A549 (cell line): Measurements from ENCODE around the gene MSRB3. TPM values are rescaled to one million over a fixed set of nuclear protein-coding genes. Genes with fewer than 3 reads are reported as not detected.

ENCODE experiments used
- ATAC-seq, 2 experiments: fragments of 200-7000 bp in 1 of 2; fragments of >200 bp in 1 of 2; cut with Nextera tagmentation in 1 of 2; cut with Tn5 transposase in 1 of 2; 3 replicates each; pipeline versions ENCODE4 v1.8.0 to v1.9.1; 2018 to 2020; ENCODE audit warnings: mild to moderate bottlenecking in 1 of 2, moderate library complexity in 1 of 2
- CTCF ChIA-PET: fragments of 300-600 bp; sonication (Branson Sonifier 250); formaldehyde crosslinking; extraction: SDS; loops from one replicate; lab custom pipeline; 2021; ENCODE audit warnings: antibody characterized with exemption, inconsistent platforms; lab: Yijun Ruan, JAX
- POLR2A ChIA-PET: fragments of 350-600 bp; formaldehyde crosslinking; extraction: SDS; loops from one replicate; lab custom pipeline; 2021; ENCODE audit warnings: antibody characterized with exemption, inconsistent platforms; lab: Yijun Ruan, JAX
- DNase-seq, 2 experiments: peaks; one replicate each; pipeline versions ENCODE4 v3.0.0 to v3.0.0-alpha.2; 2011 to 2016; ENCODE audit warnings: low read depth in 1 of 2, low spot score in 1 of 2
- FAIRE-seq: peaks from 2 replicates; lab custom pipeline; 2011; peaks lifted over from hg19 to GRCh38; lab: Jason Lieb, UNC
- H3K27ac ChIP-seq, 2 experiments: fragments of >200 bp; sonication (Bioruptor Twin); formaldehyde crosslinking; 3 replicates each; pipeline ENCODE4 v1.5.1; 2016 to 2017
- H3K4me1 ChIP-seq: fragments of >200 bp; sonication (Bioruptor Twin); formaldehyde crosslinking; 3 replicates; pipeline ENCODE4 v1.6.1; 2016
- H3K4me2 ChIP-seq: fragments of >200 bp; sonication (Bioruptor Twin); formaldehyde crosslinking; 3 replicates; pipeline ENCODE4 v1.6.1; 2016
- H3K4me3 ChIP-seq: fragments of >200 bp; sonication (Bioruptor Twin); formaldehyde crosslinking; 3 replicates; pipeline ENCODE4 v1.5.1; 2016
- H3K9me3 ChIP-seq: fragments of >200 bp; sonication (Bioruptor Twin); formaldehyde crosslinking; 3 replicates; pipeline ENCODE4 v1.6.1; 2016
- CBX2 ChIP-seq: fragments of 200-600 bp; sonication (generic); IDR thresholded peaks from 2 replicates; pipeline ENCODE4 v1.6.1; 2016; ENCODE audit warnings: low read depth, mild to moderate bottlenecking, borderline replicate concordance
- CBX8 ChIP-seq: fragments of 200-600 bp; sonication (generic); IDR thresholded peaks from 2 replicates; pipeline ENCODE4 v1.6.1; 2016
- EP300 ChIP-seq, 2 experiments: fragments of >200 bp; sonication (Bioruptor Twin); formaldehyde crosslinking; IDR thresholded peaks; 2 replicates in 1 of 2; 3 replicates in 1 of 2; pipeline ENCODE4 v1.6.1; 2016 to 2017
- FOSL2 ChIP-seq, 2 experiments: fragments of 450-650 bp in 1 of 2; fragments of >200 bp in 1 of 2; sonication (Bioruptor Twin) in 1 of 2; formaldehyde crosslinking; IDR thresholded peaks; 2 replicates each; pipeline versions ENCODE4 v1.5.0 to v1.6.1; 2016 to 2020; ENCODE audit warnings: mild to moderate bottlenecking in 1 of 2, moderate library complexity in 1 of 2
- FOXS1 ChIP-seq: fragments of 250-450 bp; sonication (Bioruptor Pico); IDR thresholded peaks from 2 replicates; pipeline ENCODE4 v1.5.0; 2020; ENCODE audit warnings: mild to moderate bottlenecking, moderate library complexity
- GATA3 ChIP-seq: IDR thresholded peaks from 2 replicates; pipeline ENCODE4 v1.6.1; 2012; ENCODE audit warnings: borderline replicate concordance
- HDAC2 ChIP-seq: fragments of 200-600 bp; sonication (generic); IDR thresholded peaks from 2 replicates; pipeline ENCODE4 v1.6.1; 2016
- HEYL ChIP-seq: fragments of 250-450 bp; sonication (Bioruptor Pico); IDR thresholded peaks from 2 replicates; pipeline ENCODE4 v1.8.0; 2021; ENCODE audit warnings: mild to moderate bottlenecking, moderate library complexity
- PHF8 ChIP-seq: fragments of 200-600 bp; sonication (generic); IDR thresholded peaks from 2 replicates; pipeline ENCODE4 v1.6.1; 2016; ENCODE audit warnings: low read depth, mild to moderate bottlenecking, antibody characterized with exemption, moderate library complexity, borderline replicate concordance
- RFX5 ChIP-seq: fragments of 450-650 bp; IDR thresholded peaks from 2 replicates; pipeline ENCODE4 v1.7.1; 2014; ENCODE audit warnings: antibody characterized with exemption, mild to moderate bottlenecking, moderate library complexity
- WGBS: methylation state at CpG from one replicate; pipeline ENCODE4 v1.1.6; 2017; ENCODE audit errors: missing lambda C conversion rate; 5-methylcytosine and 5-hydroxymethylcytosine counted together
- polyA plus RNA-seq, 4 experiments: library from polyadenylated mRNA; depleted of rRNA in 3 of 4; stranded (reverse); fragments of >200 nt; fragmentation: RNase III in 1 of 4; extraction: RNeasy Plus Mini Kit Qiagen cat#74134 plus additional on column Dnase treatment in 1 of 4; gene quantifications; 2 replicates in 3 of 4; 3 replicates in 1 of 4; pipeline ENCODE4 v1.2.3, GENCODE V29; 2011 to 2017
- TF ChIP-seq, protein P1 (sequence below): fragments of 450-650 bp; IDR thresholded peaks from 2 replicates; pipeline ENCODE4 v1.6.1; 2014; ENCODE audit warnings: antibody characterized with exemption
- TF ChIP-seq, protein P2 (sequence below): fragments of 250-450 bp; sonication (Bioruptor Pico); IDR thresholded peaks from 2 replicates; pipeline ENCODE4 v1.5.0; 2021; ENCODE audit warnings: mild to moderate bottlenecking, moderate library complexity, borderline replicate concordance
- TF ChIP-seq, protein P3 (sequence below): IDR thresholded peaks from 2 replicates; pipeline ENCODE4 v1.6.1; 2012; ENCODE audit warnings: low read depth, borderline replicate concordance

The MSRB3 gene
- polyA plus RNA-seq, 2 of the 4 experiments (the other 2 are of a cell fraction), result 25.2 to 46.1 TPM

DNA sequence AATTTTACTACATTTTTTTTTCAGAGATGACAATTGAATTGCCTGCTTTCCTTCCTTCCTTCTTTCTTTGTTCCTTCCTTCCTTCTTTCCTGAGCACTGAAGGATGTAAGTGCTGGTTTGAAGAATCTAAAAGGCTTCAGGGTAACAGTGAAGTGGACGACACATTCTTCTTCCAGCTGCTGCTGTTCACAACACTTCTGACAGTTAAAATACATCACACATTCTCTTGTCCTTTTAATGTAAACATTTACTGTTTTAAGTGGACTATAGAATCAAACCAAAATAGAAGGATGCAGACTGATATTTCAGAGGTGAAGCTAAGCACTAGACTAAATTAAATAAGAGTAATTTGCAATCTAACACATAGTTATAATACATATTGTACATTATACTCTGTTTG lies 151.5 kb downstream of the MSRB3 start:
- Histone ChIP-seq H3K9me3 (no peaks in the 10 kb centered on the region), H3K4me2 (no peak overlapping the region; the same call in 2 of the 3 replicates), H3K4me1 (peaks cover 19% of the 10 kb centered on the region), H3K4me3 (no peak overlapping the region), H3K27ac (peak overlapping the region in 1 of 2 experiments; percentile 12; a peak in 3 of 6 replicates)
- no peak for ATAC-seq
- no peak for FAIRE-seq
- 86% methylated on average over 1 of the region's 1 CpG for WGBS
- no peak for TF ChIP-seq CBX2
- POLR2A ChIA-PET, result no interaction called here
- CTCF ChIA-PET, result no interaction called here
- DNase-seq, result no peak

DNA sequence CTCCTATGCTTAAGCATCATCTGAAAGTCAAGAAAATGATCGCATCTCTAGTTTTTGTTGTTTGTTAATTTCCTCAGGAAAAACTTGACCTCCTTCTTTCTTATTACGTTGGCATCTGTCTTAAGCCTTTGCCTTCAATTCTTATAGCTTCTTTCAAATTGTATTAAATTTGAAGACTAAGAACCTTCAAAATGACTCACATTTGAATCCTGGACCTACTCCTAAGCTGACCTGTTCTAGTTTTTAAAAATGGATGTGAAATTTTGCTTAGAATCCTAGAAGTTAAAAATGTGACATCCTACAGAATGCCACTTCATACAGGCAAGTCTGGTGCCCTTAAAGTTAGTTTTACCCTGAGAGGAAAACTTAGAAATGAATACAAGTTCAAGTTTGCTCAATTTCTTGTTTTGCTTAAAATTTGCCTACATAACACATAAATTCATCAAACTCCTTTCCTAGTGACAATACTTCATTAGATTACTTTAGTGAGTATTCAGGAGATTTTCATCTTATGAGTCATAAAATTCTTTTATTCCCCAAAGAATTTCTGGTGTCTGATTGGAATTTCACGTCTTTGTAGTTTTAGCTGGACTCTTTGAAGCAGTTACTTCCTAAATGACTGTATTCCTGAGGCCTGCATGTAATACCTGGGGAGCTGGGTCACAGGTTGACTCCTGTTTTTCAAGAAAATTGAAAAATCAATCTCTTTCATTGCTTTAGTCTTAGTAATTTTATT lies 152.3 kb downstream of the MSRB3 start:
- no peak overlapping the region for H3K4me3 ChIP-seq
- no peaks in the 10 kb centered on the region for H3K9me3 ChIP-seq
- ChIA-PET POLR2A (no interaction called here), CTCF (interaction anchor here (1.3 kb wide), 1 partner anchor 23 kb away, joined by 3 read pairs; no protein-coding TSS in a partner anchor)
- TF ChIP-seq FOXS1 (CRISPR knock-in tag) (no peak), EP300 (IDR thresholded peaks at IDR 0.05) (0 out of 5 replicates have a peak, but pooled peaks of 1 of the 2 experiments have one; percentile 17), FOSL2 (IDR thresholded peaks at IDR 0.05) (no peak; the same call in 1 of the 2 replicates), FOSL2 (CRISPR knock-in tag; IDR thresholded peaks at IDR 0.05) (peak; percentile 76)
- 65% methylated on average over 3 of the region's 3 CpGs for WGBS
- DNase-seq, result peak; percentile 4 to 22
- peak; percentile 63 for FAIRE-seq
- peak overlapping the region; percentile 62 for H3K4me2 ChIP-seq
- H3K4me1 ChIP-seq, result peaks cover 25% of the 10 kb centered on the region
- peak; percentile 34 to 42; a peak in 3 of 6 replicates for ATAC-seq
- peak overlapping the region; percentile 33 to 72; a peak in 4 of 6 replicates for H3K27ac ChIP-seq

DNA sequence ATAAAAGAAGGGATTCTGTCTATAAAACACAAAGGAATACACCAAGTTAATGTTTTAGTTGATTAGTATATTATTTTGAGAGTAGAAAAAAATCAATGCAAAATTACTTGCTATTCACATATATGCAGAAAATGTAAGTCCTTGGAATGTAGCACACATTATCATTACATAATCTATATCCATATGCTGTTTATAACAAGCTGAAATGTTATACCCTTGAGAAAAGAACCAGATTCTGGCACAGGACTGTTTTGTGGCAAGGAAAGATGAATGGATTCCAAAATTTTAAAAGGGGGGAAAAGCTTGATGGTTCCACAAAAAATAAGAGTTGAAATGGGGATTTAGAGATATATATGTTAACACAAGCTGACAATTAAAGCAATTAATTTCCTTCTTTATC lies 153.6 kb downstream of the MSRB3 start:
- Histone ChIP-seq H3K4me3 (no peak overlapping the region), H3K9me3 (no peaks in the 10 kb centered on the region), H3K4me2 (no peak overlapping the region), H3K27ac (no peak overlapping the region)
- POLR2A ChIA-PET, result no interaction called here
- ATAC-seq, result no peak
- no peak for TF ChIP-seq PHF8
- TF ChIP-seq, protein P1, sequence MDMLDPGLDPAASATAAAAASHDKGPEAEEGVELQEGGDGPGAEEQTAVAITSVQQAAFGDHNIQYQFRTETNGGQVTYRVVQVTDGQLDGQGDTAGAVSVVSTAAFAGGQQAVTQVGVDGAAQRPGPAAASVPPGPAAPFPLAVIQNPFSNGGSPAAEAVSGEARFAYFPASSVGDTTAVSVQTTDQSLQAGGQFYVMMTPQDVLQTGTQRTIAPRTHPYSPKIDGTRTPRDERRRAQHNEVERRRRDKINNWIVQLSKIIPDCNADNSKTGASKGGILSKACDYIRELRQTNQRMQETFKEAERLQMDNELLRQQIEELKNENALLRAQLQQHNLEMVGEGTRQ, result no peak
- TF ChIP-seq, protein P2, sequence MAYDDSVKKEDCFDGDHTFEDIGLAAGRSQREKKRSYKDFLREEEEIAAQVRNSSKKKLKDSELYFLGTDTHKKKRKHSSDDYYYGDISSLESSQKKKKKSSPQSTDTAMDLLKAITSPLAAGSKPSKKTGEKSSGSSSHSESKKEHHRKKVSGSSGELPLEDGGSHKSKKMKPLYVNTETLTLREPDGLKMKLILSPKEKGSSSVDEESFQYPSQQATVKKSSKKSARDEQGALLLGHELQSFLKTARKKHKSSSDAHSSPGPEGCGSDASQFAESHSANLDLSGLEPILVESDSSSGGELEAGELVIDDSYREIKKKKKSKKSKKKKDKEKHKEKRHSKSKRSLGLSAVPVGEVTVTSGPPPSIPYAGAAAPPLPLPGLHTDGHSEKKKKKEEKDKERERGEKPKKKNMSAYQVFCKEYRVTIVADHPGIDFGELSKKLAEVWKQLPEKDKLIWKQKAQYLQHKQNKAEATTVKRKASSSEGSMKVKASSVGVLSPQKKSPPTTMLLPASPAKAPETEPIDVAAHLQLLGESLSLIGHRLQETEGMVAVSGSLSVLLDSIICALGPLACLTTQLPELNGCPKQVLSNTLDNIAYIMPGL (CRISPR knock-in tag), result no peak
- no peak for TF ChIP-seq RFX5
- no peak for TF ChIP-seq CBX8
- TF ChIP-seq, all 56 proteins: peak for 0
- CTCF ChIA-PET, result interaction anchor here (0.8 to 1.3 kb wide), 2 partner anchors 22 to 125 kb away, joined by 3 read pairs; no protein-coding TSS in a partner anchor
- H3K4me1 ChIP-seq, result peaks cover 25% of the 10 kb centered on the region
- DNase-seq (no peak), FAIRE-seq (no peak)

DNA sequence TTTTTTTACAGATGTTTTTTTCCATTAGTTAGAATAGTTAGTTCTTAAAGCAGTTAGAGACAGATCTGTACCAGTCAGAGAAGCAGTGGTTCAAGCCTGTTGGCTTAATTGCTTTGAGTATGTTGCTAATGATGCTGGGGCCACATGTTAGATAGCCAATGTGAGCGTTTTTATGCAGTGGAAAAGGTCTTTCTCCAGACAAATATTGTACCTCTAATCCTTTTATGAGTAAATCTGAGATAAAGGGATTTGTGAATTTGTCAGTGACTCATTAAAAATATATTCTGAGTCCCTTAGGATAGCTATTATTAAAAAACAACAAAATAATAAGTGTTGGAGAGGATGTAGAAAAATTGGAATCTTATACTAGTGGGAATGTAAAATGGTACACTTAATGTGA lies 154.2 kb downstream of the MSRB3 start:
- POLR2A ChIA-PET, result no interaction called here
- H3K4me2 ChIP-seq, result no peak overlapping the region

More for the DNA sequence above, 154.2 kb downstream of the MSRB3 start:
- FAIRE-seq (no peak), DNase-seq (no peak), ATAC-seq (no peak)
- WGBS, result 4% methylated on average over 1 of the region's 1 CpG
- TF ChIP-seq HDAC2, result no peak
- TF ChIP-seq, protein P3, sequence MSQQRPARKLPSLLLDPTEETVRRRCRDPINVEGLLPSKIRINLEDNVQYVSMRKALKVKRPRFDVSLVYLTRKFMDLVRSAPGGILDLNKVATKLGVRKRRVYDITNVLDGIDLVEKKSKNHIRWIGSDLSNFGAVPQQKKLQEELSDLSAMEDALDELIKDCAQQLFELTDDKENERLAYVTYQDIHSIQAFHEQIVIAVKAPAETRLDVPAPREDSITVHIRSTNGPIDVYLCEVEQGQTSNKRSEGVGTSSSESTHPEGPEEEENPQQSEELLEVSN, result no peak
- TF ChIP-seq HEYL (CRISPR knock-in tag), result no peak
- no peak for TF ChIP-seq EP300 (IDR thresholded peaks at IDR 0.05)
- TF ChIP-seq GATA3, result no peak
- no peak for TF ChIP-seq CBX2
- Histone ChIP-seq H3K4me3 (no peak overlapping the region), H3K9me3 (no peaks in the 10 kb centered on the region), H3K27ac (no peak overlapping the region), H3K4me1 (peaks cover 25% of the 10 kb centered on the region)
- CTCF ChIA-PET, result interaction anchor here (0.8 kb wide), 1 partner anchor 124 kb away, joined by 3 read pairs; no protein-coding TSS in a partner anchor
